ENCODE data around the gene PLXNA4. TPM values are rescaled to one million over a fixed set of nuclear protein-coding genes. Genes with fewer than 3 reads are reported as not detected.
"Not testable (repeated sequence)": the region's sequence is repeated elsewhere in the genome, so short reads cannot be mapped to it uniquely, and the experiment has no call there.

Gene PLXNA4
- 5.8 TPM for total RNA-seq

DNA sequence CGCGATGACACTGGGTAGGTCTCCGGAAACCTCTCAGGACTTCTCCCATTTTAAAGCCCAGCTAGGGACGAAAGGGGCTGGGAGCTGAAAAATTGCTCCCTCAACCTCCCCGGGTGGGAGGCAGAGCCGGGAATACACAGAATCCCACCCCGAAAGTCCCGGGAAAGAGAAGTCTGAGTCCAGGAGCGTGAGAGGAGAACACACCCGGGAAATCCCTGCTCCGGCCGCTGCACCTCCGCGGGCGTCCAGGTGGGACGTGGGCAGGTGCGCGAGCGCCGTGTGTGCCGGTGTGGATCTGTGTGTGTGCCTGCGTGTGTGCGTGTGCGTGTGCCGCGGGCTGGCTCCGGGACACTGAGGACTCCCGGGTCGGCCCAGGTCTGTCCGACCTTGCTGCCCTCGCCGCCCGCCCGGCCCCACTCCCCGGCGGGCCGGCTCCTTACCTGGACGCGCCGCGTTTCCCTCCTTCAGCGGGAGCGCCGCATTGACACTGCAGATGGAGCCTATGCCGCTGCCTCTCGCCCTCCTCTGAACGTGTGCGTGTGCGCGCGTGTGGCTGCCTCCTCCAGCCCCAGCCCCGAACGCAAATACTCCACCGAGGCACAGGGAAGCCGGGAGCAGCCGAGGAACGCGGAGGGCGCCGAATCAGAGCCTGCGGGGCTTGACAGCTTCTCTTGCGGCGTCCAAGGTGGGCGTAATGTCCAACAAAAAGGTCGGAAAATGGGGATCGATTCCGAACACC, at the start of gene PLXNA4:
TSS of gene PLXNA4 (minus strand) at position 489 of the 739 bp plus-strand sequence. CDS start 67,777 bp downstream, outside the sequence.
- no peak for DNase-seq (ENCODE audit: low spot score)

- DNase-seq (ENCODE audit: low spot score) = no peak
Observed at GRCh38 chr7:132625651-132626050, 49.4 kb upstream of the PLXNA4 start.

DNA sequence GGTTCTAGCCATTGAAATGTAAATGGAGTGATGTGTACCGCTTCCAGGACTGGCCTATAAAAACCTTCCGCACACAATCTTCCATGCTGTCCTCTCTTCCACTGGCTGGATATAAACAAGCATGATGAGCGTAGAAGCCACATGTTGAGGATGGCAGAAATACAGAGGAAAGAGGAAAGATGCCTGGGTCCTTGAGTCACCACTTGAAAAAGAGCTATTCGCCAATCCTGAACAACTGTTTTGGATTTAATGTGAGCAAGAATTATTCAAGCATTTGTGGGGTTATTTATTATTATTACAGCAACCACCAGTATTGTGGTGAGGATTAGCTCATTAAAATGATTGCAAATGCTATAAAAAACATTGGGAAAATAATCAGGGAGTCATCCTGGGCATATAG, 45.8 kb upstream of the PLXNA4 start:
- DNase-seq (ENCODE audit: low spot score) = no peak

- no peak for DNase-seq (ENCODE audit: low spot score)
Observed at GRCh38 chr7:132619967-132620366, 43.7 kb upstream of the PLXNA4 start.

DNA sequence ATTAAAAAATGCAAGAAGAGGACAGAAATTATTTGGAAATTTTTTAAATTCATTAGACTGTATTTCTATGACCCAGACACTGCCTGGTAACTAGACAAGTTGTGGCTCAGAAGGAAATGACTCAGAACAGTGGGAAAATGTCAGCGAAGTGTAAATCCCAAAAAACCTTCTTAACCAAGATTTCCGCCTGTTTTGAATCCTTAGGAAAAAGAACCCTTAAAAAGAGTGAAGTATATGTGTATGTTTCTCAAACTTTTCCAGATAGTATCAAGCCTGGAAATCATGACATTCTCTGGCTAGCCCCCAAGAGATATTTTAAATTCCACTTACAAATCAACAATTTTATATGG, 42.7 kb upstream of the PLXNA4 start:
- DNase-seq (ENCODE audit: low spot score) = no peak

DNA sequence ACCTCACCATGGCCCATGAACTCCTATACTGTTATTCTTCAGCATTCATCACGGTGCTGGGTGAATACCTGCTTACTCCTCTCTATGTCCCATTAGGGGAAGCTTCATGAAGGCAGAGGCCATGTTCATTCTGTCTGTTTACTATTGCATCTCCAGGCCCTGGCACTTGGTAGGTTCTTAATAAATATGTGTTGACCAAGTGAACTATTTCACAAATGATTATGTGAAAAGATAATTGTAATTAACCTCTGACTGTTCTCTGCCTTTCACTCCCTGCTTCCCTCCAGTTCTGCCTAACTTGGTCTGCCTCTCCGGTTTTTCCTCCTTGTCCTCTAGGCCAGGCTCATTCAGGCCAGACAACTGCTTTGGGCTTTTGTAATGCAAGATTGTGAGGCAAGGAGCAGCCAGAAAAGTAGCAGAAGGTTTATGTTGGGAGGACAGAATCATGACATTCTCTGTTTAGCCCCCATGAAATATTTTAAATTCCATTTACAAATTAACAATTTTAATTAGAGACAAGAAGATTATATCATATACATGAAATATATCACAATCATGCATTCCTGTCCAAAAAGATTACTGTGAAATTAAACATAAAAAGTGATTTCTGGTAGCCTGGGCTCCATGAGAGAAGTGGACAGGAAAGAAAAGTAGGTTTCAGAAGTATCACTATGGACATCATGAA, 42.1 kb upstream of the PLXNA4 start:
- no peak for DNase-seq (ENCODE audit: low spot score)

DNA sequence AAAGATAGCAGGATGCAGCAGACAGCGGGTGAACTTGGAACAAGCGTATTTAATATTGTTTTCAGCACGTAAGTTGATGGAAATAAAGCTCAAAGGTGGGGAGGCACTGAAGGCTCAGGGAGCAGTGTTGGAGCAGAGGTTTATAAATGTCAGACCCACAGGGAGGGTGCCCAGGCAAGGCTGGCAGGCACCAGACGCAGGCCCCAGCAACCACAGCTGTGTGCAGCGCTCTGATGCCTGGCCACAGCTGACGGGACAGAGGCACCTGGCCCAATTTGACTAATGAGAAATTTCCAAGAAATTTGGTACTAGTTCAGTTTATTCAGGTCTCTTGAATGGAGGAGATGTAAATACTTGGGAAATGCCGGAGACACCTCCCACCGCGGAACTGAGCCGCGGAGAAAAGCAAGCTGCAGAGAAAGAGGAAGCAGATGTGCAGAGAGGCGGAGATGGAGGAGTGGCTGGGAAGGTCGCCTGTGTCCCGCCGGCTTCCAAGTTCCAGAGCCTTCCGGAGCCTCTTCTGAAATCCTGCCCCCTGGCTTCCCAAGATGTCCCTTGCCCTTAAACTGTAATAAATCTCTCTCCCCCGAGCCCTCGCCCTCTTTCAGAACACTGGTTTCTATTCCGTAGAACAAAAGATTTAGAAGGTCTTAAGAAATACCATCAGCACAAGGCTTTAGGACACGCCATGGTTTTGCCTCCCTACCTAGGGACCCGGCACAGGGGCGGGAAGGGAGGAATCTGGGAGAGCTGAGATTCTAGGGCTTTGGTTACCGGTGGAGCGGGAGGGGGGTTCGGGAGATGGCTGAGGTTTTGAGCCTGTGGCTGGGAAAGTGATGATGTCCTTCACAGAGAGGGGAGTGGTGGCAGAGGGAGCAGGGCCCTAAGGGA, 38.4 kb upstream of the PLXNA4 start:
- DNase-seq (ENCODE audit: low spot score) = peak; percentile 15

DNA sequence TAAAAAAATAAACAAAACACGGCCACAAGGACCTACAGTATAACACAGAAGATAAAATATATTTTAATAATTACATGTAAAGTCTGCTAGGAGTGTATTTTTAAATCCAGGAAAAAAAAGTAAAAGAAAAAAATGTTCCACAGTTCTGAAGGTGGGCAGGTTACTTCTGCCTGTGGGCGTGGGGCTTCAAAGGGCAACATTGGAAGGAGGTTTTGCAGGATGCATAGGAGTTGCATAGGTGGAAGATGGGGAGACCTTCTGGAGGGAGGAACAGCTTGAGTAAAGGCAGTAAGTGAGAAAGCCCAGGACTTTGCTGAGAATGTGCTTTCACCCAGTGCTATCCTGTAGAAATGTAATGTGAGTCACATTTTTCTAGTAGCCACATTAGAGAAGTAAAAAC, 37.5 kb upstream of the PLXNA4 start:
- DNase-seq (ENCODE audit: low spot score) = no peak

- DNase-seq (ENCODE audit: low spot score) = no peak
Observed at GRCh38 chr7:132610995-132611394, 34.7 kb upstream of the PLXNA4 start.

- DNase-seq (ENCODE audit: low spot score) = no peak
Observed at GRCh38 chr7:132609906-132610520, 33.7 kb upstream of the PLXNA4 start.

DNA sequence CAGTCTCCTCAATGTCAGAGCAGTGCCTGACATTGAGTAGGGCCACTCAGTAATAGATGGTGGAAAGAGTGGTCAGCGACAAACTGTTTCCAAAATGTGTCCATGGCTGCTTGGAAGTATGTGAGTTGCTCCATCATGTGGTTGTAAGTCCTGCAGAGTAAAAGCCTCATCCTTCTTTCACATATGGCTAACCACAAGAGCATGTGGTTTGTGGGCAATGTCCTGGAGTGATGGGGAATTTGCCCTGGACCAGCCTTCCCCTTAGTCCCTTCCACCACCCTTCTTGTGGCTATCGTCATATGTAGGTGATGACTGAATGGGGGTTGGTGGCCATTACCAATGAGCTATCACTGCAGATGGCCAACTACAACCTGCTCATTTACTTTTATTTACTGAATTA, 33.0 kb upstream of the PLXNA4 start:
- no peak for DNase-seq (ENCODE audit: low spot score)

DNA sequence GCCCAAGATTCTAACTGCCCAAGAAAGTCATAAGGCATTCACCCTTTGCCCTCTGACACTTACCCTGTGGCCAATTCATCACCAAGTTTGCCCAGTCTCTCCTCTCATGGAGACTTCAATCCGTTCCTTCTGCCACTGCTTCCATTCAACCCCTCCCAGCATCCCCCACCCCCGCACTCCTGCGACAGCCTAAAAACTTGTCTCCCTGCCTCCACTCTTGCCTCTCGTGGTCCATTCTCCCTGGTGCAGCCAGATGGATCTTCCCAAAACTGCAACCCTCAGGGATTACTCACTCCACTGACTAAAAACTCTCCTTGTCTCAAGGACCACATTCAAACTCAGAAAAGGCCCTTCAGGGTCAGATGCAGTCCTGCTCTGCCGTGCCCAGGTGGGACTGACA, 32.3 kb upstream of the PLXNA4 start:
- DNase-seq (ENCODE audit: low spot score) = no peak

DNA sequence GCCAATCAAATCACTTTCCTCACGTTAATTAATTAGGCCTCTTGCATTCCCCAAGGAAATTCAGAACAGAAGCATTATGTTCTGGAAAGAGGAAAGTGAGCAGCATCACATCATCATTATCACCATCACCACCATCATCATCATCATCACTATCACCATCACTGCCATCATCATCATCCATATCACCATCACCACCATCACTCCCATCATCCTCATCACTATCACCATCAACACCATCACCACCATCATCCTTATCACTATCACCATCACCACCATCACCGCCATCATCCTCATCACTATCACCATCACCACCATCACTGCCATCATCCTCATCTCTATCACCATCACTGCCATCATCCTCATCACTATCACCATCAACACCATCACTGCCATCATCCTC, 31.4 kb upstream of the PLXNA4 start:
- DNase-seq (ENCODE audit: low spot score) = no peak

DNA sequence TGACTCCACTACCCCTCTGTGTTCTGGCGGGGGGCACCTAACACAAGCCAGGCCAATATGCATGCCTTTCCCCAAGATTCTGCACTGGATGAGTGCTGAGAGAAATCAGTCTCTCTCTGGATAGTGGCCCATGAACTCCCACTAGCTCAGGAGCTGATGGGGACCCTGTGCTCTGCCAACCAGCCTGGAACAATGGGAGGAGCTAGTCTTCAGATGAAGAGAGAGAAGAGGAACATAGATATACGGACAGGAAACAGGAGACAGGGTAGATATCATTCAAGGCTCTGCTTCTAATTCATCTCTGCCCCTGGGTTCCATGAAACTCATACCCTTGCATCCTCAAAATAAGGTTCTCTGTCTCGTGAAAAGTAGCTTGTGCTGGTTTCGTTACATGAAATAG, 27.9 kb upstream of the PLXNA4 start:
- no peak for DNase-seq (ENCODE audit: low spot score)

DNA sequence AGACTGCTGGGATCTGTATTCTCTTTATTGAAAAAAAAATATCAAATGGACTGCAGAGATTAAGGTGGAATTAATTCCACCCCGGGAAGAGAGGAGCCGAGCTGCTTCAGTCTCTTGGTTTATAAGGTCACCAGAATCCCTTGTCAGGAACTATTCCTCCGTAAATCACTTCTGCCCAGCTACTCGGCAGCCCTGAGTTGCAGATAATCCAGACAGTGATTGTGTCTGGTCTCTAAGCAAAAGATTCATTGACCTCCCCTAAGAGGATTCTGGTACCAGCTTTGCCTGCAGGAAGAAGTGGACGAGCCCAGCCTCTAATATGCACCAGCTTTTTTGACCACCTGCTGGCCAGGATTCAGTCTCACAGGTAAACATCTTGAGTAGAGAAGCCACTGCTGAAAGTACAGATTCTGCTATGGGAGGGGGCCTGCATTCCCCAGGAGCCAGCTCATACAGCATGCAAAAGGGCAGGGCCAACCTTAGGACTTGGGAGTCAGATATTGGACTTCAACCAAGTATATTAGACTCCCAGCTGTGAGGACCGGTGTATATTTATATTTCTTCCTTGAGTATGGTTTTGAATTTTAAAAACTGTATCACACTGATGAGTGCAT, 27.1 kb upstream of the PLXNA4 start:
- DNase-seq (ENCODE audit: low spot score) = no peak

DNA sequence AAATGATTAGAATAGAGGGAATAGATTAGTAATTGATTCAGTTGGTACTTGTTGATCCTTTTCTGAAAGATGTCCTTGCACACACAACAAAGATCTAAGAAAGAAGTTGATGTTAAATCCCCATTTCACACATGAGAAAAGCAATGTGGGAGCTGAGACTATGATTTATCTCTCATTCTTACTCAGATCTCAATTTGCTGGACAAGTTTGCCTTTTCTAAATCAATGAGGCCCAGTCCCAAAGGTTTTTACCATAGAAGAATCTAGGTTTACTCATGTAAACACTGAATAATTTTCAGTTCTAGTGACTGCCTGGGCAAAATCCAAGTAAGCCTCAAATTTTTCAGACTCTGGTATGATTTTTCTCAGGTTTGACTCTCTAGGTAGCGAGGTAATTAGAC, 25.5 kb upstream of the PLXNA4 start:
- no peak for DNase-seq (ENCODE audit: low spot score)

DNA sequence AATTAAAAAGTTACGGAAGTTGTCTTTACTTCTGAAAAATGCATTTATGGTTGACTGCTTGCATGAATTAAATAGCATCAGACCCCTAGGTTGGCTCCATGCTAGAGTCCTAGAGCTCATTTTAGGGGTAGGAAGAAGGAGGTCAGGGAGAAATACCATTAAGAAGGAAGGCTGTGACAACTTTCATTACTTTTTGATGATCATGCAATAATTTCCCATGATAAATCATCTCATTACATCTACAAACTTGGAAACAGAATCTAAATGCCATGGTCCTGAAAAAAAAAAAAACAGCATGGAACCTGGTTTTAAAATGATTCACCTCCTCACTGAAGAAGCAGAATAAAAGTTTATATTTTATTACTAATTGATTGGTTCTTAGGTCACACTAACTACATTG, 20.3 kb upstream of the PLXNA4 start:
- no peak for DNase-seq (ENCODE audit: low spot score)

DNA sequence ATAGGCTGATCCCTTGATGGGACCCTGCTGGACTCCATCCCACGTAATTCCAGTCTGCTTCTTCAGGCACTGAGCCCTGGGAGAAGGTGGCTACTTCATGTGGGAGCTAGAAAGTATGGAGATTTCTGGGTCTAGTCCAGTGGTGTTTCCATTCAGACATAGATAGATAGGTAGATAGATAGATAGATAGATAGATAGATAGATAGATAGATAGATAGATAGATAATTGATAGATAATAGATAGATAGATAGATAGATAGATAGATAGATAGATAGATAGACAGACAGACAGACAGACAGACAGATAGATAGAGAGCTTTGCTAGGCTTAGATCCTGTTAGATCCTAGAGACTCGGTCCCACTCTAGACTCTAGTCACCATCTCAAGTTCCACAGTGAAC, 18.5 kb upstream of the PLXNA4 start:
- not testable (repeated sequence) for DNase-seq (ENCODE audit: low spot score)

- no peak for DNase-seq (ENCODE audit: low spot score)
Observed at GRCh38 chr7:132592936-132593335, 16.7 kb upstream of the PLXNA4 start.

DNA sequence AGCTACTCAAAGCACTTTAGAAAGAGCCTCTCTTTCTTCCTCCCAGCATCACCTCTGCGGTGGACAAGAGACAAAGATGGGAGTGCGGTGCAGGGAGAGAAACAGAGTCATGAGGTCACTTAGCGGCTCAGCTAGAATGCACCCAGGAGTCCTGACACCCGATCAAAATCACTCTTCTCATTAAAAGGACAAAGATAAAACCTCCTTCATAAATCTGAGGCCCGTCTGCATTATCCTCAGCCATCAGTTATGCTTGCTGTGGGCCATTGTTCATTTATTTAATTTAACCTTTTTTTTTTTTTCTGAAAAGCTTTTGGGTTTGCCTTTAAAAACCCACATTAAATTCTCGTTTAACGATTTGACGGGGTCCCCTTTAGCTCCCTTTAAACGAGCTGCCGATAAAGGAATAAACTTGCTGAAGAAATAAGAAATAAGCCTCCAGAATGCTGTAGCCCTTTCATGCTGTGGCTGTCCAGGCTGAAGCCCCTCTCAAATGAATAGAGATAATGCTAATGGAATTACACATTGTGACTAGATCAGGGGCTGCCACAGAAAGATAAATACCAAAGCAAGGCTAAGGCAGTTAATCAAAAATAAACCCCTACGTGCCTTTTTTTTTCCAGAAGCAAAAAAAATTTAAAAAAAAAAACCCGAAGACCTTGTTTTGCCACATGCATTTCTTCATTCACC, 16.1 kb upstream of the PLXNA4 start:
- DNase-seq (ENCODE audit: low spot score) = no peak

GRCh38 chr7:132590162-132590561, 13.9 kb upstream of the PLXNA4 start:
- no peak for DNase-seq (ENCODE audit: low spot score)
